Stimulated activated naive CD8-positive, alpha-beta T cell treated with anti-CD3 and anti-CD28 coated beads, Interleukin-15, Interleukin-2, amounts not matched to agents 100 ng/mL and 50 ng/mL, for 24 hours (primary cell): ENCODE results near the gene ZBTB21.
A peak's percentile ranks its signal among the peaks of the same experiment; 100 is the strongest.
"Not testable (repeated sequence)": the region's sequence is repeated elsewhere in the genome, so short reads cannot be mapped to it uniquely, and the experiment has no call there.

Experiments used
- H3K27ac Mint-ChIP-seq: one replicate; pipeline ENCODE4 v1.8.0; 2021; ENCODE audit warnings: mild to moderate bottlenecking, mixed read lengths
- H3K27me3 Mint-ChIP-seq: one replicate; pipeline ENCODE4 v1.8.0; 2021; ENCODE audit warnings: mixed read lengths
- H3K36me3 Mint-ChIP-seq: one replicate; pipeline ENCODE4 v1.8.0; 2021; ENCODE audit warnings: low read depth, mixed read lengths
- H3K4me1 Mint-ChIP-seq: one replicate; pipeline ENCODE4 v1.8.0; 2021; ENCODE audit warnings: low read depth, mixed read lengths
- H3K4me3 Mint-ChIP-seq: one replicate; pipeline ENCODE4 v1.8.0; 2021; ENCODE audit warnings: mild to moderate bottlenecking, mixed read lengths
- H3K9me3 Mint-ChIP-seq: one replicate; pipeline ENCODE4 v1.8.0; 2021; ENCODE audit warnings: mixed read lengths

ZBTB21 gene

DNA sequence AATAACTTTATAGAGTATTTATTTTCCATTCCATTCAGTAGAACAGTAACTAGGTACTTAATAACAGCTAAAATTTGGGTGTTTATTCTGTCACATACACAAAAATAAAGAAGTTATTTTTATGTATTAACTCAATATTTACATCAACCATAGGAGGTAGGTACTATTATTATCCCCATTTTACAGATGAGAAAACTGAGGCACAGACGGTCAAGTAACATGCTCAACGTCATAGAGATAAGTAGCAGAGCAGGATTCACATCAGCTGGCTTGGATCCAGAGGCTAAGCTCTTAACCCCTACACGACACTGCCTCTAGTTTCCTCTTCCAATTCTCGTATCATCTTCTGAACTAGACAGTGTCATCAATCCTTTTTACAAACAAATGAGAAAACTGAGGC is 9.3 kb downstream of the ZBTB21 start:
- H3K4me3 Mint-ChIP-seq = peak overlapping the region; percentile 69

DNA sequence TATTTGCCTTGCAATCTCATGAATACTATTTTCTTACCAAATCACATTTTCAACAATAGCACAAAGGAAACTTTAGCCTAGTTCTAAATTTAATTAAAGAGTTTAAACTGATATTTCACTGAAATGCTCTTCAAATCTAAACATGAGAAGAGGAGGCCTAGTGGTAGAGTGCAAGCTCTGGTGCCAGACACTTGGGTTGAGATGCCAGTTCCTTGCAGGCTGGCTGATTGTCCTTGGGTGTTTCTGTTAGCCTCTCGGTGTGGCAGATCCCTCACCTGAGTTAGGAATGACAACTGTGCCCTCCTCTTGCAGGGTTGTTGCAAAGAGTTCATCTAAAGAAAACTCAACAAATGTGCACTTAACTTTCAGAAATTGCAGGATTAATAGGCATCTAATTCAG is 12.5 kb downstream of the ZBTB21 start:
- no peak overlapping the region for H3K27ac Mint-ChIP-seq
- no peak overlapping the region for H3K4me3 Mint-ChIP-seq
- peaks cover 97% of the 10 kb centered on the region for H3K36me3 Mint-ChIP-seq
- H3K9me3 Mint-ChIP-seq = peaks cover 16% of the 10 kb centered on the region
- peaks cover 38% of the 10 kb centered on the region for H3K4me1 Mint-ChIP-seq
- no peaks in the 10 kb centered on the region for H3K27me3 Mint-ChIP-seq

More for the DNA sequence above, 9.3 kb downstream of the ZBTB21 start:
- H3K27ac Mint-ChIP-seq = peak overlapping the region; percentile 93
- peaks cover 8% of the 10 kb centered on the region for H3K9me3 Mint-ChIP-seq
- peaks cover 77% of the 10 kb centered on the region for H3K36me3 Mint-ChIP-seq
- H3K27me3 Mint-ChIP-seq = no peaks in the 10 kb centered on the region
- peaks cover 62% of the 10 kb centered on the region for H3K4me1 Mint-ChIP-seq

- Mint-ChIP-seq H3K4me3 (no peak overlapping the region), H3K9me3 (peaks cover 16% of the 10 kb centered on the region), H3K27ac (no peak overlapping the region), H3K27me3 (no peaks in the 10 kb centered on the region), H3K36me3 (peaks cover 97% of the 10 kb centered on the region), H3K4me1 (peaks cover 20% of the 10 kb centered on the region)
These were observed 14.6 kb downstream of the ZBTB21 start for GRCh38 chr21:41995577-41995976.

GRCh38 chr21:41994613-41995012 is 15.5 kb downstream of the ZBTB21 start:
- not testable (repeated sequence) for H3K27ac Mint-ChIP-seq, H3K4me3 Mint-ChIP-seq, H3K27me3 Mint-ChIP-seq
- Mint-ChIP-seq H3K4me1 (peaks cover 15% of the 10 kb centered on the region), H3K9me3 (peaks cover 16% of the 10 kb centered on the region), H3K36me3 (peaks cover 97% of the 10 kb centered on the region)

DNA sequence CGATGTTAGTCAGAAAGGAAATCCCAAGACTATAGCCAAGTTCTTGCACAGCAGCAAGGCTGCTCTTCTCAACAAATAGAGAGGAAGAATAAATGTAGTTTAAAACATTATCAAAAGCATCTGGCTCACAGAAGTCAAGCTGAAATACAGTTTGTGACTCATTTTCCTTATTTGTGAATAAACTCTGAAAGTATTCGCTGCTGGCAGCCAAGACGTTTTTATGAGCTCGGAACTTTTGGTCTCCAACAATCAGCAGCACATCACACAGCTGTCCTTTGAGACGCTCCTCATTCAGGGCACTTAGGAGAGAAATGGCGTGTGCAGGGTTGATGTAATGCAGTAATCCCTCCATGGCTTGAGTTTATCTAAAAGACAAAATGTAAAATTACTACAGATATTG is 16.4 kb downstream of the ZBTB21 start:
- H3K9me3 Mint-ChIP-seq = peaks cover 16% of the 10 kb centered on the region
- H3K27me3 Mint-ChIP-seq = no peaks in the 10 kb centered on the region
- H3K4me3 Mint-ChIP-seq = no peak overlapping the region
- H3K4me1 Mint-ChIP-seq = peaks cover 12% of the 10 kb centered on the region
- no peak overlapping the region for H3K27ac Mint-ChIP-seq
- peaks cover 93% of the 10 kb centered on the region for H3K36me3 Mint-ChIP-seq

GRCh38 chr21:41992576-41992975 is 17.6 kb downstream of the ZBTB21 start:
- no peak overlapping the region for H3K27ac Mint-ChIP-seq
- H3K36me3 Mint-ChIP-seq = peaks cover 84% of the 10 kb centered on the region
- no peaks in the 10 kb centered on the region for H3K27me3 Mint-ChIP-seq
- H3K4me3 Mint-ChIP-seq = no peak overlapping the region
- peaks cover 8% of the 10 kb centered on the region for H3K4me1 Mint-ChIP-seq
- H3K9me3 Mint-ChIP-seq = peaks cover 16% of the 10 kb centered on the region

DNA sequence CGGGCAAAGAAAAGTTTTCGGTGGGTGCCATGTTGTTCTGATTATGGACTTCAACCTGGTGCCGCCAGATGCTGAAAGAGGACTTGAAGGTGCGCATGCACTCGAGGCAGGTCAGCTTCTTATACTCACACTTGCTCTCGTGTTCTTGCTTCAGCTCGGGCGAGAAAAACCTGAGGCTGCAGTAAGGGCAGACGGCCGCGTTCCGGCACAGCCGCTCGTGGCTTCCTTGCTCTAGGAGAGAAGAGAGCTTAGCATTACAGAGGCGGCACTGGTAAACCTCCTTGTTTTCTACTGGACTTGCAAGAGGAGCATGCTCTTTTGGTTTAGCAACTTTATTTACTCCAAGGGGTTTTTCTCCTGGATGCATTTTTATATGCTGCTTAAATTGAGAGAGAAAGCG is 18.5 kb downstream of the ZBTB21 start:
- H3K27me3 Mint-ChIP-seq = no peaks in the 10 kb centered on the region
- no peak overlapping the region for H3K4me3 Mint-ChIP-seq
- peaks cover 75% of the 10 kb centered on the region for H3K36me3 Mint-ChIP-seq
- H3K9me3 Mint-ChIP-seq = peaks cover 13% of the 10 kb centered on the region
- no peak overlapping the region for H3K27ac Mint-ChIP-seq
- peaks cover 8% of the 10 kb centered on the region for H3K4me1 Mint-ChIP-seq

- peaks cover under 1% of the 10 kb centered on the region for H3K9me3 Mint-ChIP-seq
- H3K27ac Mint-ChIP-seq = no peak overlapping the region
- peaks cover 1% of the 10 kb centered on the region for H3K4me1 Mint-ChIP-seq
- peaks cover 56% of the 10 kb centered on the region for H3K36me3 Mint-ChIP-seq
- H3K27me3 Mint-ChIP-seq = no peaks in the 10 kb centered on the region
- H3K4me3 Mint-ChIP-seq = no peak overlapping the region
These were observed 20.5 kb downstream of the ZBTB21 start for GRCh38 chr21:41989698-41990097.

- peaks cover 10% of the 10 kb centered on the region for H3K9me3 Mint-ChIP-seq
- H3K4me1 Mint-ChIP-seq = no peaks in the 10 kb centered on the region
- no peak overlapping the region for H3K4me3 Mint-ChIP-seq
- H3K27me3 Mint-ChIP-seq = no peaks in the 10 kb centered on the region
- H3K27ac Mint-ChIP-seq = no peak overlapping the region
- H3K36me3 Mint-ChIP-seq = peaks cover 38% of the 10 kb centered on the region
These were observed 22.9 kb downstream of the ZBTB21 start for GRCh38 chr21:41987310-41987709.

DNA sequence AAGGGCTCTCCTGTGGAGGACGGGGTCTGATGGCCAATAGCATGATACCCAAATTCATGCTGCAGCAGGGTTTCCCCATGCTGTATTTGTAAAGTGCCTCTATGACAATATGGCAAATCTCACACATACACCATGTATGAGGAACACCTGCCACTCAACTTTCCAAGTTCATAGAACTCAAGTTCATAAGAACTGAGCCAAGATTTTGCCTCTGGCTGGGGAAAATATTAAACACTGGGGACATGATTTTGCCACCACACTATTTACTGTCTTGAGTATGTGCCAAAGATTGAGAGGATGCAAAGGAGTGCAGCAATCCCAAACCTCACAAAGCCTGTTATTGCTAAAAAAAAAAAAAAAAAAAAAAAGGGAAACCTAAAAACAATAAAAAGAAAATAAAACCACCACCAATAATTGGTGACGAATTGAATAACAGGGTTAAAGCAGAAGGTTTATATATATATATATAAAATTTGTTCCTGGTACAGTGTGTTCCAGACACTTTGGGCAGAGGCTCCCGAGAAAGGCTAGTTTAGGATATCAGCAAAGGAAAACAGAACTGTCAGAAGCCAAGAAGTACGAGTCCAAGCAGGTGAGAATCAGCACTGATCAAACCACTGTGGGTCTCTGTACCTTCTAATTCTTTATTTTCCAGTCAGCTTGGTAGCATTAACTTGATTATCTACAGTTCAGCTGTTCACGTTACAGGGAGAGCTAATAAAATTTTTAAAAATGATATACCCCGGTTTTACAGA is 24.3 kb downstream of the ZBTB21 start:
- H3K36me3 Mint-ChIP-seq = peaks cover 24% of the 10 kb centered on the region
- no peaks in the 10 kb centered on the region for H3K4me1 Mint-ChIP-seq
- H3K27me3 Mint-ChIP-seq = no peaks in the 10 kb centered on the region
- peaks cover 12% of the 10 kb centered on the region for H3K9me3 Mint-ChIP-seq
- no peak overlapping the region for H3K4me3 Mint-ChIP-seq
- no peak overlapping the region for H3K27ac Mint-ChIP-seq

DNA sequence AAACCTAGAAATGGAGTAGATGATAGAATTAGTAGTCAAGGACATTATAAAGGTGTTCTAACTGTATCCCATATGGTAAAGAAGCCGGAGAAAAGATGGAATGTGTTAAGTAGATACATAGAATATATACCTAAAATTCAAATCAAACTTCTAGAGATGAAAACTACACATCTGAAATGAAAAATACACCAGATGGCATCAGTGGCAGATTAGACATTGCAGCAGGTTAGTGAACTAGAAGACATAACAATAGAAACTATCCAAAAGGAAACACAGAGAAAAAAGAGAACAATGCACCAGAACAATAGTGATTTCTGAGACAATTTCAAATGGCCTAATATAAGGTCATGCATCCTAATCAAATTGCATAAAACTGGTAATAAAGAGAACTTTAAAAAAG is 26.9 kb downstream of the ZBTB21 start:
- Mint-ChIP-seq H3K4me1 (no peaks in the 10 kb centered on the region), H3K27ac (no peak overlapping the region), H3K4me3 (no peak overlapping the region), H3K27me3 (no peaks in the 10 kb centered on the region), H3K9me3 (peaks cover 19% of the 10 kb centered on the region), H3K36me3 (peaks cover 8% of the 10 kb centered on the region)

- Mint-ChIP-seq H3K4me3 (no peak overlapping the region), H3K4me1 (no peaks in the 10 kb centered on the region), H3K27ac (no peak overlapping the region), H3K9me3 (peaks cover 19% of the 10 kb centered on the region), H3K27me3 (no peaks in the 10 kb centered on the region), H3K36me3 (peaks cover 5% of the 10 kb centered on the region)
These were observed 29.6 kb downstream of the ZBTB21 start for GRCh38 chr21:41980561-41980960.

DNA sequence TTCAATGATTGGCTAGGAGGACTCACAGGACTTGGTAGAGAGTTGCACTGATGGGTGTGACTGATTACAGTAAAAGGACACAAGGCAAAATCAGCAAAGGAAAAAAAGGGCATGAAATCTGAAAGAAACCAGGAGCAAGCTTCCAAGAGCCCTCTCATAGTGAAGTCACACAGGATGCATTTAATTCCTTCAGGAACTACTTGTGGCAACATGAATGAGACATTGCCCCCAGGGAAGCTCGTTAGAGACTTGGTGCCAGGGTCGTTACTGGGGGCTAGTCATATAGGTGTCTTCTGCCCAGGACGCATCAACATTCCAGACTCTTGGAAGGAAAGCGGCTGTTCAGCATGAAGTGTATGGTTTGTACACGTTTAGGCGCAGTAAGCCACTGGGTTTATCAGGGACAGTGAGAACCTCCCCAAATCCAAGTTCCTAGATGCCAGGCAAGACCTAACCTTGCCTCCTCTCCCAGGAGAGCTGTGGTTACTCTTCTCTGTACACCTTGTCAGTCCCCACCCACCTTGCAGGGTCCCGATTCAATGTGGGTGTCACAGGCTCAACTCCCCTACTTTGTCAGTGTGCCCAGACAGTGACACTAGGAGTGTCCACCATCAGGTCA is 30.3 kb downstream of the ZBTB21 start:
- H3K4me3 Mint-ChIP-seq = no peak overlapping the region
- peaks cover 19% of the 10 kb centered on the region for H3K9me3 Mint-ChIP-seq
- H3K27ac Mint-ChIP-seq = no peak overlapping the region
- peaks cover 5% of the 10 kb centered on the region for H3K36me3 Mint-ChIP-seq
- no peaks in the 10 kb centered on the region for H3K4me1 Mint-ChIP-seq
- no peaks in the 10 kb centered on the region for H3K27me3 Mint-ChIP-seq

DNA sequence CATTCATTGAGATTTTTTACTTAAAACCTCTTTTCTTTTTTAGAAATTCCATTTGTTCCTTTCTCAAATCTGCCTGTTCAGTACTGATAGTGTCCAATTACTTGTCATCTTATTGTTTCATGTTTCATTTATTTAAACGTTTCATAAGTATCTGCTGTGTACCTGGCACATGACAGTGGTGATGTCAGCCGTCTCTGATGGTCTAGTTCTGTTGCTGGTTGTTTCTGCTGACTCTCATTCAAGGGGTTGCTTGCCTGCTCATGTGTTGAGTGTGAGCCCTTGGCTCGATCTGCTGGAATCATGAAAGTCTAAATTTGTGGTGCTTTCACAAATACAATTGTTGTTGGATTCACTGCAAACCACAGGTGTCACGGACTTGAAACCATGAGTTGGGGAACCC is 30.8 kb downstream of the ZBTB21 start:
- H3K9me3 Mint-ChIP-seq = peaks cover 19% of the 10 kb centered on the region
- peaks cover 1% of the 10 kb centered on the region for H3K4me1 Mint-ChIP-seq
- no peak overlapping the region for H3K4me3 Mint-ChIP-seq
- no peaks in the 10 kb centered on the region for H3K27me3 Mint-ChIP-seq
- no peak overlapping the region for H3K27ac Mint-ChIP-seq
- H3K36me3 Mint-ChIP-seq = peaks cover 5% of the 10 kb centered on the region

GRCh38 chr21:41977034-41977950 is 32.9 kb downstream of the ZBTB21 start:
- no peaks in the 10 kb centered on the region for H3K27me3 Mint-ChIP-seq

More at GRCh38 chr21:41977034-41977950, 32.9 kb downstream of the ZBTB21 start:
- Mint-ChIP-seq H3K4me3 (no peak overlapping the region), H3K9me3 (peaks cover 8% of the 10 kb centered on the region), H3K4me1 (peaks cover 6% of the 10 kb centered on the region), H3K27ac (no peak overlapping the region), H3K36me3 (no peaks in the 10 kb centered on the region)
